ENCODE data around the gene SIRT4.
A peak's percentile ranks its signal among the peaks of the same experiment; 100 is the strongest.
"Not testable (repeated sequence)": the region's sequence is repeated elsewhere in the genome, so short reads cannot be mapped to it uniquely, and the experiment has no call there.

The SIRT4 gene, protein sequence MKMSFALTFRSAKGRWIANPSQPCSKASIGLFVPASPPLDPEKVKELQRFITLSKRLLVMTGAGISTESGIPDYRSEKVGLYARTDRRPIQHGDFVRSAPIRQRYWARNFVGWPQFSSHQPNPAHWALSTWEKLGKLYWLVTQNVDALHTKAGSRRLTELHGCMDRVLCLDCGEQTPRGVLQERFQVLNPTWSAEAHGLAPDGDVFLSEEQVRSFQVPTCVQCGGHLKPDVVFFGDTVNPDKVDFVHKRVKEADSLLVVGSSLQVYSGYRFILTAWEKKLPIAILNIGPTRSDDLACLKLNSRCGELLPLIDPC

DNA sequence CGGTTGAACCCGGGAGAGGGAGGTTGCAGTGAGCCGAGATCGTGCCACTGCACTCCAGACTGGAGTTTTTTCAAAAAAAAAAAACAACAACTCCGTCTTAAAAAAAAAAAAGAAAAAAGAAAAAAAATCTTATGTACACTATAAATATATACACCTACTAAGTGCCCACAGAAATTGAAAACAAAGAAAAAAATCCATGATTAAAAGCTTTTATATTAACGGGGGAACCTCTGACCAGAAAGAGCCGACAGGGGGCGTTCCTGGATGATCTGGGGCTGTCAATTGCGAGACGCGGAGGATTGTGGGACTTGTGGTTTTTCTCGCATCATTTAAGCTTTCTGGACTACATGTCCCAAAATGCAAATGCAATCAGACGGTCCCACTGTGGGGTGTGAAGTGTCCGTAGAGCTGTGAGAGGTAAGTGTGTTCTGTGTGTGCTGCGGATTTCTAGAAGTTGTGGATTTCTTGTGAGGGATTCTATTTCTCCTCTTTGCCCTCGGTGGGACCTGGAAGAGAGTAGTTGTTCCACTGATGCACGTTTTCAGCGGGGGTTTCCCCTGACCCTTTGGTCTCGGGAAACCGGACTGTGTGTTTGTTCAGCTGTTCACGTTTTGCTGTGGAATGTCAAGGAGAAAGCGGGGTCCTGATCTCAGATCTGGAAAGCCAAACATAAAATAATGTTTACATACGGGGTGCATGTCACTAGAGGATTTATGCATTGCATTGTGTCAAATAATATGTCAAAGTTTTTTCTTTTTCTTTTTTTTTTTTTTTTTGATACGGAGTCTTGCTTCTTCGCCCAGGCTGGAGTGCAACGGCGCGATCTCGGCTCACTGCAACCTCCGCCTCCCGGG, at the start of gene SIRT4:
TSS of gene SIRT4 (plus strand) at position 360 of the 854 bp plus-strand sequence. CDS start 1,241 bp downstream, outside the sequence.
- peak within 1 kb of the TSS; percentile 88 for H3K4me3 Mint-ChIP-seq
- H3K27ac Mint-ChIP-seq (ENCODE audit: low read depth), result no peak within 1 kb of the TSS
- ATAC-seq (replicated peaks; ENCODE audit: extremely low read depth, poor library complexity, severe bottlenecking) (peak; percentile 98), DNase-seq (ENCODE audit: low spot score in 2 of 2) (peak; percentile 81)
- no peaks in the 10 kb centered on the region for H3K27me3 Mint-ChIP-seq
- H3K9me3 Mint-ChIP-seq, result no peaks in the 10 kb centered on the region
- peaks cover 11% of the 10 kb centered on the region for H3K4me1 Mint-ChIP-seq
- H3K36me3 Mint-ChIP-seq (ENCODE audit: insufficient read depth), result peaks cover 4% of the 10 kb centered on the region

DNA sequence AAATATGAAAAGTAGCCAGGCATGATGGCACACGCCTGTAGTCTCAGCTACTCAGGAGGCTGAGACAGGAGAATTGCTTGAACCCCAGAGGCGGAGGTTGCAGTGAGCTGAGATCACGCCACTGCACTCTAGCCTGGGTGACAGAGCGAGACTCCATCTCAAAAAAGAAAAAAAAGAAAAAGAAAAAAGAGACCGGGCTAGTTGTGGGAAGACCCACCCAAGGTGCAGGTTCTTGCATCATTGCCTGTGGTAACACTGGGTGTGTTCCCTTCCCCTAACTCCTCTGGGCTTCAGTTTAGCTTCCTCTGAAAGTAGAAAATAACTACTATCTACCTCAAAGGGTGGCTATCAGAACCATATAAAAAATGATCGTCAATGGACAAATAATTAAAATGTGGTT, 48.8 kb upstream of the SIRT4 start:
- ATAC-seq (replicated peaks; ENCODE audit: extremely low read depth, poor library complexity, severe bottlenecking) (peak; percentile 38), DNase-seq (ENCODE audit: low spot score in 2 of 2) (peak in 1 of 2 donors; percentile 42)
- H3K4me1 Mint-ChIP-seq, result peaks cover 86% of the 10 kb centered on the region
- not testable (repeated sequence) for H3K9me3 Mint-ChIP-seq, H3K27me3 Mint-ChIP-seq
- H3K27ac Mint-ChIP-seq (ENCODE audit: low read depth), result peak overlapping the region; percentile 90
- peak overlapping the region; percentile 75 for H3K4me3 Mint-ChIP-seq
- peaks cover 45% of the 10 kb centered on the region for H3K36me3 Mint-ChIP-seq (ENCODE audit: insufficient read depth)

DNA sequence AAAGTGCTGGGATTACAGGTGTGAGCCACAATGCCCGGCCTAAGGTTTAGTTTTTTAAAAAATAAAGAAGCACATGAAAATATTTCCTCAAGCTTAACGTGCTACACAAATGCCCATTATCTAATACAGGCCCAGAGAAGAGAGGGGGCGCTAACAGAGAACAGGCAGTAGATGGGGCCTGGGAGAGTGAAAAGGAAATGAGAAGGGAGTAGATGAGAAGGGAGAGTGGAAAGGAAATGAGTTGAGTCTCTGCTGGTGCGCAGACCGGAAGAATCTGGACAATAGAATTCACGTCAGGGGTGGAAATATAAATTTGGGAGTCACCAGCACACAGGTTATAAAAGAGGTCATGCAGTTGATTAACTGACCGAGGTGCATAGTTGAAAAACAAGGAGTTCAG, 47.3 kb upstream of the SIRT4 start:
- ATAC-seq (replicated peaks; ENCODE audit: extremely low read depth, poor library complexity, severe bottlenecking) (no peak), DNase-seq (ENCODE audit: low spot score in 2 of 2) (no peak)
- Mint-ChIP-seq H3K4me3 (peak overlapping the region; percentile 46), H3K27me3 (no peaks in the 10 kb centered on the region), H3K36me3 (ENCODE audit: insufficient read depth) (peaks cover 44% of the 10 kb centered on the region), H3K4me1 (peaks cover 83% of the 10 kb centered on the region), H3K9me3 (no peaks in the 10 kb centered on the region), H3K27ac (ENCODE audit: low read depth) (peak overlapping the region; percentile 90)

DNA sequence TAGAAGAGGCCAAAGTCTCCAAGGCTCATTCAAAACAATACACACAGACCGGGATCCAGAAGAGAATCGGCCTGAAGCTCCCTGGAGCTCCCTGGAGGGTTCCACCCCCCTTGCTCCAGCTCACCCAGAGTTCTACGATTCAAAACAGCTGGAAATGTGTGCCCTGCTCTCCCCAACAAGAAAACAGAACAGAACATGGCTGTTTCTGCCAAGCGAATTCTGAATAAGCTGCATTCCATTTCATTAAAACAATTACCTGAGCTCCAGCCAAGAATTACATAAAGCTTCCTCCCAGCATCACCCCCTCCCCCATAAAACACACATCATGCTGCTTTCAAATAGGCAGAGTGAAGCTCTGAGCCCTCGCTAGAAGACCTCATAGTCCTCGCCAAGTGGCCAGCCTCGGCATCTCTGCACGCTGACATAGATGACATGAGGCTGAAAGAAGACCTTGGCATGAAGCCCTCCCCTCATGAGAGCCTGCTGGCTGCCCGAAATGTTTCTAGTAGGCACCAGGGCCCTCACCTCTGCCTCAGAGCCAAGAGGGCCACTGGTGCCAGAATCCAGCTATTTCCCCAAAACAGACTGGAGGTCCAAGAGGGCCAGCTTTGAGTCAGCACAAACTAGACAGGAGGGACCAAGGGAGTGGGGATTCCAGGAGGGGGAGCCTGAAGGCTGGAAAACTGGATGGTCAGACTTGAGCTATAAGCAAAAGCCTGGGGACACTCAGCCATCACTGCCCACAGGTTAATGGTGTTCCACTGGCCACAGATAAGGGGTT, 44.9 kb upstream of the SIRT4 start:
- no peaks in the 10 kb centered on the region for H3K9me3 Mint-ChIP-seq
- no peak for DNase-seq (ENCODE audit: low spot score in 2 of 2)
- no peak for ATAC-seq (replicated peaks; ENCODE audit: extremely low read depth, poor library complexity, severe bottlenecking)
- H3K4me3 Mint-ChIP-seq, result peak overlapping the region; percentile 40
- peaks cover 86% of the 10 kb centered on the region for H3K4me1 Mint-ChIP-seq
- H3K36me3 Mint-ChIP-seq (ENCODE audit: insufficient read depth), result peaks cover 35% of the 10 kb centered on the region
- no peaks in the 10 kb centered on the region for H3K27me3 Mint-ChIP-seq
- peak overlapping the region; percentile 46 for H3K27ac Mint-ChIP-seq (ENCODE audit: low read depth)

DNA sequence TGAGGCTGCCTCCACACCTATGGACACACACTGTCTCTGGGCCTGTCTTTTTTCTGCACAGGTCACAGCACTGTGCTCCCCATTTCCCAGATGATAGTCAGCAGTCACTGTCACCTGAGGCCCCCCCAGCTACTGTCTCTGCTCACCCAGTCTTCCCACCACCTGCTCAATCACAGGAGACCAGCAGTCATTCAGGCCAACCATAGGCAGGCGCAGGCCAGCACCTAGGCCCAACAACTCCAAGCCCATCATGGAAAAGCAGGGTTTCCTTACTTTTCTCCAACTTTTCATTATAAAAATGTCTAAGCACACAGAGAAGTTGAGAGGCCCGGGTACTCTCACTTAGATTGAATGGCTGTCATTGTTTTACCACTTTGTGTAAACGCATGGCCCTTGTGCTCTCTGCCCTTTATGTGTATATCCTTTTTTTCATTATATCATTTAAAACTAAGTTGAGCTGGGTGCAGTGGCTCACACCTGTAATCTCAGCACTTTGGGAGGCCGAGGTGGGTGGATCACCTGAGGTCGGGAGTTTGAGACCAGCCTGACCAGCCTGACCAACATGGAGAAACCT, 43.7 kb upstream of the SIRT4 start:
- Mint-ChIP-seq H3K9me3 (no peaks in the 10 kb centered on the region), H3K27ac (ENCODE audit: low read depth) (peak overlapping the region; percentile 22), H3K36me3 (ENCODE audit: insufficient read depth) (peaks cover 33% of the 10 kb centered on the region), H3K4me1 (peaks cover 88% of the 10 kb centered on the region), H3K27me3 (no peaks in the 10 kb centered on the region), H3K4me3 (peak overlapping the region; percentile 56)
- DNase-seq (ENCODE audit: low spot score in 2 of 2) (no peak), ATAC-seq (replicated peaks; ENCODE audit: extremely low read depth, poor library complexity, severe bottlenecking) (no peak)

DNA sequence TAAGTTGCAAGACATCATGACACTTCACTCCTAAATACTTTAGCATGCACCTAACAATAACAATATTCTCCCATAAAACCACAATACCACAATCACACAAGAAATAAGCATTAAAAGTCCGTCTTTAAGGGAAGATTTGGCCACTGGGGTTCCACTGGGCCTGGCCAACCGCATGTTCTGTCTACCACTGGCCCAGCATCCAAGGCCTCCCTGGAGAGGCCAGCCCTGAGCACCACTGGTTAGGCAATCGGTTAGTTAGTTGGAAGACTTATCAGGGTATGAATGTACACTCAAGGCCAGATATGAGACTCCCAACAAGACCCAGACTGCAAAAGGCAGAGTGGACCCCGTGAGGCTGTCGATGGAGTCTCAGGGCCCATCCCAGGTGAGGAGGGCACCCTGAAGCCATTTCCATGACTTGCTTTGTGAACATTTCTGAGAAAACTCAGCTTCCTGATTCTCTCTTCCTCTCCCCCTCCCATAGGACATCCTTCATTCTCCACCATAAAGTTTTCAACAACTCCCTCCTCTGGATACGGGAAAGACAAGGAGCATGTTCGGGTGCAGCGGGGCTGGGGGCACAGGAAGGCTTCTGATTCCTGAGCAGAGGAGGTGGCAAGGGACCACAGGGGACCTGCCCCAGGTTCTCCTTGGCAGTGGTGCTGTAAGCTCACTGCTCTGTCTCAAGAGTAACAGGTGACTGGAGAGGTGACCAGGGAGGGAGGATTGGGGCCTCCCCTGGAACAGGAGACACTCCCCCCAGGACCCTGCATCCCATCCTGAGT, 42.5 kb upstream of the SIRT4 start:
- no peak for ATAC-seq (replicated peaks; ENCODE audit: extremely low read depth, poor library complexity, severe bottlenecking)
- H3K27ac Mint-ChIP-seq (ENCODE audit: low read depth), result peak overlapping the region; percentile 29
- H3K27me3 Mint-ChIP-seq, result no peaks in the 10 kb centered on the region
- H3K9me3 Mint-ChIP-seq, result no peaks in the 10 kb centered on the region
- H3K4me3 Mint-ChIP-seq, result peak overlapping the region; percentile 61
- peaks cover 88% of the 10 kb centered on the region for H3K4me1 Mint-ChIP-seq
- H3K36me3 Mint-ChIP-seq (ENCODE audit: insufficient read depth), result peaks cover 33% of the 10 kb centered on the region
- no peak for DNase-seq (ENCODE audit: low spot score in 2 of 2)

DNA sequence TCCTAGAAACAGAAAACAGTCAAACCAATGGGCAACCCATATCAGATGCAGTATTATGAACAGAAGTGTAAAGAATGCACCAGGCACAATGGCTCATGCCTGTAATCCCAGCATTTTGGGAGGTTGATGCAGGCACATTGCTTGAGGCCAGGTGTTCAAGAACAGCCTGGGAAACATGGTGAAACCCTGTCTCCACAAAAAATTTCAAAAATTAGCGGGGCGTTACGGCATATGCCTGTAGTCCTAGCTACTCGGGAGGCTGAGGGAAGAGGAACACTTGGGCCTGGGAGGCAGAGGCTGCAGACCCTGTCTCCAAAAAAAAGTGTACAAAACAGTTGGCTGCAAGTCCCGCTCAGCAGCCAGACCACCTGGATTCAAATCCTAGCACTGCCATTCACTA, 41.5 kb upstream of the SIRT4 start:
- peaks cover 84% of the 10 kb centered on the region for H3K4me1 Mint-ChIP-seq
- H3K4me3 Mint-ChIP-seq, result peak overlapping the region; percentile 61
- no peaks in the 10 kb centered on the region for H3K9me3 Mint-ChIP-seq
- H3K27ac Mint-ChIP-seq (ENCODE audit: low read depth), result no peak overlapping the region
- no peaks in the 10 kb centered on the region for H3K27me3 Mint-ChIP-seq
- ATAC-seq (replicated peaks; ENCODE audit: extremely low read depth, poor library complexity, severe bottlenecking) (no peak), DNase-seq (ENCODE audit: low spot score in 2 of 2) (no peak)
- peaks cover 29% of the 10 kb centered on the region for H3K36me3 Mint-ChIP-seq (ENCODE audit: insufficient read depth)

DNA sequence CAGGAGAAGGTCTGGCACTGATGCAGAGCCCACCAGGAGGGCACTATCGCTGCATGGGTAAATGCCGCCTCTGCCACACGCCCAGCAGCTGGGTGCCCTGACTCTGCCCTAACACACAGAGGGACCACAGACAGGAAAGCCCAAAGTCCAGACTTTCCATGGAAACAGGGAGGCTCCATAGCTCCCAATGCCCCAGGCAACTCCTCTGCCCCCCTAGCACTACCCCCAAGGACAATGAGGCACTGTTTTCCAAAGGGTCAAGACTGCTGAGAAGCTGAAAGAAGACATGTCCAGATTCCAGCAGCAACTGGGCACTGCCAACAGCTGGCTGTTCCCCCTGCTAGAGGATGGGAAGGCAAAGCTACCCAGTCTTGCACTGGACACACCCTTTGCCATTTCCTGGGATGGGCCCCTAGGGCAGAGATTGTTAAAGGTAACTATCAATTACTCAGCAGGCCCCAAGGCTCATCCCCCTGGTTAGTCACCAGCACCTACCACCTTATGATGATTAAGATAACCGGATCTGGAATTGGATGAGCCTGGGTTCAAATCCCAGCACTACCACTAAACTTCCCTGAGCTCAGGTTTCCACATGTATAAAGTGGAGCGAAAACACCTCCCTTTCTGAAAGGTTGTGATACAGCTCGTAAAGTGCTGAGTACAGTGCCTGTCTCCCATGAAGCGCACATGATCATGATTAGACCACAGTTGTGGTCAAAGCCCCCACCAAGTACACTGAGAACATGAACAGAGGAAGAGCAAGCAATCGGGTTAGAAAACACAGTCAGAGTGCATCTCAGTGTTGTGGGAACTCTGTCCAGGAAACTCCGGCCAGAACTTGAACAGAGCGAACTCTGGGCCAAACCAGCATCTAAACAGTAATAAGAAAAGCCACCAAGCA, 39.9 kb upstream of the SIRT4 start:
- H3K27ac Mint-ChIP-seq (ENCODE audit: low read depth), result peak overlapping the region; percentile 29
- H3K4me1 Mint-ChIP-seq, result peaks cover 78% of the 10 kb centered on the region
- no peaks in the 10 kb centered on the region for H3K9me3 Mint-ChIP-seq
- H3K27me3 Mint-ChIP-seq, result no peaks in the 10 kb centered on the region
- H3K4me3 Mint-ChIP-seq, result peak overlapping the region; percentile 98
- H3K36me3 Mint-ChIP-seq (ENCODE audit: insufficient read depth), result peaks cover 25% of the 10 kb centered on the region
- DNase-seq (ENCODE audit: low spot score in 2 of 2) (no peak), ATAC-seq (replicated peaks; ENCODE audit: extremely low read depth, poor library complexity, severe bottlenecking) (peak; percentile 56)

DNA sequence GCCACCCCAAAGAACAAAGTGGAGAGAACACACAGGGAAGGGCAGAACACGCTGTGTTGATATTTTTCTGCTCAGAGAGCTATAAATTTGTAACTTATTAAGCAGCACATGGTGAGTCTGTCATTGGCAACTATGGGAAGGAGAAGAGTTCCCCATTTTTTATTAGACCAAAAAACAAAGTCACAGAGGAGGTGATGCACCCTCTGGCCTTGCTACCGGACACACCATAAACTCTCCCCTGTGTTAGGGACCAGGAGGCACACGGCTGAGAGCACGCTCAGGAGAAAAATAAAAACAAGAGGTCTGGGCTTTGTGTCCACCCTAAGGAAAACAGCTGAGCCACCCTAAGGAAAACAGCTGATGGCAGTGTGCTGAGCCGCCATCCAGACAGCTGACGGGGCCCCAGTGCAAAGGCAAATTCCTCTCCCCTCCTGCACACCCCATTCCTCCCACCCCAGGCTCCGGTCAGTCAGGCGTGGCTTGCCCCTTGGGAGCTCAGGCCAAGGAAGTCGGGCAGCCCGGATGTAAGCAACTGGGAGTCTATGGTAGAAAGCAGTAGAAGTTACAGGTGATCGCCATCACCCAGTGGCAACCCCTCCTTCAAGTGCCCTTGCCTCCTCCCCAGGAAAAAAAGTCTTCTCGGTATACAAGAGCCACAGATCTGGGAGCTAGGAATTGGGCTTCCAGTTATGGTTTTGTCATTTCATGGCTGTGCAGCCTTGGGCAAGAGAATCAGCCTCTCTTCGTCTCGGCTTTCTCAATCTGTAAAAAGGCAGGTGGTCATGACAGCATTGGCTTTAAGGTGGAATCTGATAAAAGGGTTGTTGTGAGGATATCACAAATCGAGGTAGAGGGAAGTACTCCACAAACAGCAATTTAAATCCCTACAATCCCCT, 39.0 kb upstream of the SIRT4 start:
- DNase-seq (ENCODE audit: low spot score in 2 of 2) (no peak), ATAC-seq (replicated peaks; ENCODE audit: extremely low read depth, poor library complexity, severe bottlenecking) (no peak)
- Mint-ChIP-seq H3K4me1 (peaks cover 69% of the 10 kb centered on the region), H3K27ac (ENCODE audit: low read depth) (peak overlapping the region; percentile 29), H3K4me3 (peak overlapping the region; percentile 98), H3K9me3 (no peaks in the 10 kb centered on the region), H3K36me3 (ENCODE audit: insufficient read depth) (peaks cover 23% of the 10 kb centered on the region), H3K27me3 (no peaks in the 10 kb centered on the region)

DNA sequence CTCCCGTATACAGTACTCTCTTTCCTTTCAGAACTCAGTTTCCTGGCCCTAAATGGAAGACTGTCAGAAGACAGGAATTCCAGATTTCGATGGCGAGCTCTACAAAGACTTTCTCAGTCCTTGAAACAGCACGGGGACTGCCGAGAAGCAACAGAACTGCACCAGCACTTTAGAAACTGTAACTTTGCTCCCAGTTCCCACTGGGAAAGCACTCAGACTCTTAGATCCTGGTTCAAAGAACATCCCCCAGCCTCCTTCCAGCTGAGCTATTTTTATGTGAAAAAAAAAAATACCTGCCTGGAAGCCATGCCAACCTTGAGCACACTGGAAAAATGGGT, 38.4 kb upstream of the SIRT4 start:
- DNase-seq (ENCODE audit: low spot score in 2 of 2), result no peak
- peaks cover 63% of the 10 kb centered on the region for H3K4me1 Mint-ChIP-seq
- no peaks in the 10 kb centered on the region for H3K27me3 Mint-ChIP-seq
- H3K4me3 Mint-ChIP-seq, result peak overlapping the region; percentile 98
- H3K36me3 Mint-ChIP-seq (ENCODE audit: insufficient read depth), result peaks cover 23% of the 10 kb centered on the region
- no peaks in the 10 kb centered on the region for H3K9me3 Mint-ChIP-seq
- ATAC-seq (replicated peaks; ENCODE audit: extremely low read depth, poor library complexity, severe bottlenecking), result no peak
- peak overlapping the region; percentile 95 for H3K27ac Mint-ChIP-seq (ENCODE audit: low read depth)

Measured in central memory CD8-positive, alpha-beta T cell (primary cell).